GM10248 (cell line): ENCODE data around the gene C19orf18.
A peak's percentile ranks its signal among the peaks of the same experiment; 100 is the strongest.

ENCODE experiments used
- CTCF ChIA-PET: fragments of 300-600 bp; sonication (Branson Sonifier 250); formaldehyde crosslinking; extraction: SDS; loops from one replicate; lab custom pipeline; 2021; ENCODE audit warnings: antibody characterized with exemption; lab: Yijun Ruan, JAX
- POLR2A ChIA-PET: fragments of 350-650 bp; sonication (Branson Sonifier 250); formaldehyde crosslinking; extraction: SDS; loops from one replicate; lab custom pipeline; 2020; ENCODE audit warnings: antibody characterized with exemption; lab: Yijun Ruan, JAX
- DNase-seq: peaks from one replicate; pipeline ENCODE4 v3.0.0; 2012; ENCODE audit errors: extremely low spot score
- TF ChIP-seq, protein P1 (sequence below): IDR thresholded peaks from 2 replicates; pipeline ENCODE4 v1.5.1; 2012; ENCODE audit warnings: mild to moderate bottlenecking, low read depth; ENCODE audit errors: extremely low read depth, missing control alignments, control extremely low read depth

The C19orf18 gene

DNA sequence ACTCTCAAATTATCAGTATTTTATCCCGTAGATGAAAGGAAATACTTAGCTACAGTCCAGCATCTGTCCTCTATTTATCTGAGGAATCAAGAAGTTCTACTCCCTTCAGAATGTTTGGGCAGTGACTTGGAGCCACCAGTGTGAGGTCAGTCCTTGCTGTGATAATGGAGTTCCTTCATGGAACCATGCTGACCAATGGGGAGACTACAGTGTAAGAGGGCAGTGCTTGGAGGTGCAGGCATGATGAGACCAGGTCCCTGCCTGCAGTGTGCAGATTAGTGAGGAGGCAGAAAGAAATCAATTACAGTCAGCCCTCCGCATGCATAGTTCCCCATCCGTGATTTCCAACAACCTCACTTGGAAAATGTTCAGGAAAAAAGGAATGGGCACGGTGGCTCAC lies at the start of gene C19orf18:
TSS of gene C19orf18 (minus strand) at position 101 of the 400 bp plus-strand sequence. CDS start 102 bp downstream, outside the sequence.
- TF ChIP-seq, protein P1, sequence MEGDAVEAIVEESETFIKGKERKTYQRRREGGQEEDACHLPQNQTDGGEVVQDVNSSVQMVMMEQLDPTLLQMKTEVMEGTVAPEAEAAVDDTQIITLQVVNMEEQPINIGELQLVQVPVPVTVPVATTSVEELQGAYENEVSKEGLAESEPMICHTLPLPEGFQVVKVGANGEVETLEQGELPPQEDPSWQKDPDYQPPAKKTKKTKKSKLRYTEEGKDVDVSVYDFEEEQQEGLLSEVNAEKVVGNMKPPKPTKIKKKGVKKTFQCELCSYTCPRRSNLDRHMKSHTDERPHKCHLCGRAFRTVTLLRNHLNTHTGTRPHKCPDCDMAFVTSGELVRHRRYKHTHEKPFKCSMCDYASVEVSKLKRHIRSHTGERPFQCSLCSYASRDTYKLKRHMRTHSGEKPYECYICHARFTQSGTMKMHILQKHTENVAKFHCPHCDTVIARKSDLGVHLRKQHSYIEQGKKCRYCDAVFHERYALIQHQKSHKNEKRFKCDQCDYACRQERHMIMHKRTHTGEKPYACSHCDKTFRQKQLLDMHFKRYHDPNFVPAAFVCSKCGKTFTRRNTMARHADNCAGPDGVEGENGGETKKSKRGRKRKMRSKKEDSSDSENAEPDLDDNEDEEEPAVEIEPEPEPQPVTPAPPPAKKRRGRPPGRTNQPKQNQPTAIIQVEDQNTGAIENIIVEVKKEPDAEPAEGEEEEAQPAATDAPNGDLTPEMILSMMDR, result no peak

DNA sequence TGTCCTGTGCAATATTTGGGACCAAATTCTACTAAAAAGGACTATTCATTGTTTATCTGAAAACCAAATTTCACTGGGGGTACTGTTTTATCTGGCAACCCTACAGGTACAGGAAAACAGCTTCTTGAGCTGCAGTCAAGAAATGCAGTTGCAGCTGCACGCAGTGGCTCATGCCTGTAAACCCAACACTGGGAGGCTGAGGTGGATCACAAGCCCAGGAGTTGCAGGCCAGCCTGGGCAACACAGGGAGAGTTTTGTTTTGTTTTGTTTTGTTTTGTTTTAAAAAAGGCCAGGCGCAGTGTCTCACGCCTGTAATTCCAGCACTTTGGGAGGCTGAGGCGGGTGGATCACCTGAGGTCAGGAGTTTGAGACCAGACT lies 47.9 kb upstream of the C19orf18 start:
- CTCF ChIA-PET, result no interaction called here
- no peak for DNase-seq
- TF ChIP-seq, protein P1, result no peak
- POLR2A ChIA-PET, result no interaction called here

More for the DNA sequence above, at the start of gene C19orf18:
- DNase-seq, result no peak
- POLR2A ChIA-PET, result no interaction called here
- CTCF ChIA-PET, result no interaction called here

DNA sequence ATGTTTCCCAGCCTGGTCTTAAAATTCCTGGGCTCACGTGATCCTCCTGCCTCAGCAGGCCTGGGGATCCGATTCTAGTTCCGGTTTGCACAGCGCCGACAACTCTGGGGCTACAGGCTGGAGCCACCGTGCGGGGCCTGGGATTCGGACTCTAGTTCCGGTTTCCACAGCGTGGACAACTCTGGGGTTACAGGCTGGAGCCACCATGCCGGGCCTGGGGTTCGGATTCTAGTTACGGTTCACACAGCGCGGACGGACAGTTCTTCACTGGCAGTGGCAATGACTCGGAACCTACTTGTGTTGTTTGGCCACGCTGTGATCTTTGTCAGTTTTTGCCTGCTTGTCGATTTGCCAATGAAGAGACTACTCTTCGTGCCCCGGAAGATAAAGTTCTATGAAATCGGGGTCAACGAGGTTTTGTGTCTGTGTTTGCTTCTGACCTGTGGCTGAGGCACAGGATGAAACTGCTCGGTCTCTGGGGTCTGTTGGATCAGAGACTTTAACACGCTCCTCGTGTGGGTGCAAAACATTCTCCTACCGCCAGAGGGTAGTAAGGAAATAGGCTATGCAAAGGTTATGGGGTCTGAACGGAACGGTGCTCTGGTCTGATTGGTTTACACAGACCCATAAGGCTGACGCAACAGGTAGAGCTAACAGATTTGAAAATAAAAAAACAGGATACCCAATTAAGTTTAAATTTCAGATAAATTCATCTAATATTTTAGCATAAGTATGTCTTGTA lies 47.4 kb upstream of the C19orf18 start:
- TF ChIP-seq, protein P1, result peak; percentile 7
- ChIA-PET POLR2A (no interaction called here), CTCF (no interaction called here)
- DNase-seq, result no peak

DNA sequence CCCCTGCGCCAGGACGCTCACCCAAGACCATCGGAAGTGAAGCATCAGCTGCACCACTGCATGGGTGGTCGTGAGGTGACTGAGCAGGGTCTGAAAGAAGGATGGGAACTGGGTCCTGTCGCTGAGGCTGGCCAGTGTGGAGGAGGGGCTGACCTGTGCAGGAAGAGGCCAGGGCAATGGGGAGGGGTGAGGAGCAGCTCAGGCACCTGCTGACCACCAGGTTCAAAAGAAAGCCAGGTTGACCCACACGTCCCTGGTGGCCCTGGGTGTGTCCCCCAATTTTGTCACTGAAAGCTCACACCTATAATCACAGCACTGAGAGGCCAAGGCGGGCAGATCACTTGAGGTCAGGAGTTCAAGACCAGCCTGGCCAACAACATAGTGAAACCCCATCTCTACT lies 45.8 kb upstream of the C19orf18 start:
- TF ChIP-seq, protein P1, result no peak
- no peak for DNase-seq
- ChIA-PET POLR2A (no interaction called here), CTCF (interaction anchor here (1.4 kb wide), 1 partner anchor 11 kb away, joined by 3 read pairs; no protein-coding TSS in a partner anchor)

DNA sequence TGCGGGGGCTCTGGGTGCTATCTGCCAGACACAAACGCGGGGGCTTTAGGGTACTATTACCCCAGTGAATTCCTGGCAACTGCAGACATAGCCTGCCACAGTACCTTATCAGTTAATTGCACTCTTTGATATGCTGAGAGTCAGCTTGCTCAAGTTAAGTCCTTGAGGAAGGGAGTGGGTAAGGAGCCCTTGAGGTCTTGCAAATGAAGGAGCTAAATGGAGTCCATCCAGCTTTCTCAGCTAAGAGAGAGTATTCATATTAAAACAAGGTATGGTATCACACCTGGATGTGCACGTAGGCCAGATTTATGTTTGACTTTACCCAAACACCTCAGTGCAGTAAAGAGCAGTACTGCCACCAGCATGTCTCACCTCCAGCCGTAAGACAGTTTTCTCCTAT lies 39.8 kb upstream of the C19orf18 start:
- ChIA-PET CTCF (no interaction called here), POLR2A (no interaction called here)
- DNase-seq, result no peak
- TF ChIP-seq, protein P1, result no peak

DNA sequence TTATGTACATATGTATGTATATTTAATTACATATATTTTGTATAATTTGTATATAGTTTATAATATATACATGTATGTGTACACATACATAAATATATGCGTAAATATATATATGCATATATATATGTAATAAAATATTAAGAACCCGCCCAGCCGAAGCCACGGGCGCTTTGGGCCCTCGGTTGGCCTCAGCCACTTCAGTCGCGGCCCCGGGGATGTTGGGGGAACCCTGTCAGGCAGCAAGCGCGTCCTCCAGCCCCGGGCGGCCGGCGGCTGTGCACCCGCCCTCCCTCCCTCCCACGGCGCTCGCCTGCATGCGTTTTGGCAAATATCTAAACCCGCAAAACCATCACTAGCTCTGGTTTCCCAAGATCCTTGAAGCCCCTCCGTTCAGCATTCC lies 36.2 kb upstream of the C19orf18 start:
- ChIA-PET POLR2A (no interaction called here), CTCF (interaction anchor here (1.2 kb wide), 1 partner anchor 9 kb away, joined by 3 read pairs; no protein-coding TSS in a partner anchor)
- no peak for DNase-seq
- TF ChIP-seq, protein P1, result no peak
